ENCODE results near the gene FTO.

- TF ChIP-seq CTCF (conservative IDR thresholded peaks at IDR 0.05 in 1 of 2, IDR thresholded peaks at IDR 0.05 in 1 of 2; ENCODE audit: extremely low read depth in 1 of 2, insufficient read depth in 1 of 2, low read depth in 1 of 2, low read length in 2 of 2) = no peak
- no peak for TF ChIP-seq EZH2 (IDR thresholded peaks at IDR 0.05; ENCODE audit: borderline replicate concordance, low read length)
These were observed 369.4 kb downstream of the FTO start for GRCh38 chr16:54073356-54073755.

Data from mammary epithelial cell (primary cell).